HepG2 (cell line): ENCODE data around the gene PEPD. TPM values are rescaled to one million over a fixed set of nuclear protein-coding genes. Genes with fewer than 3 reads are reported as not detected.

ENCODE experiments used
- ETV5 ChIP-seq: IDR thresholded peaks from 2 replicates; pipeline ENCODE4 v1.6.1; 2018; ENCODE audit warnings: missing biosample characterization, missing genetic modification reagents, inconsistent platforms, borderline replicate concordance
- FOXP1 ChIP-seq, 2 experiments: fragments of 450-650 bp in 1 of 2; IDR thresholded peaks; 2 replicates each; pipeline ENCODE4 v1.6.1; 2017 to 2018; ENCODE audit warnings: antibody characterized with exemption in 1 of 2
- GATAD1 ChIP-seq: IDR thresholded peaks from 2 replicates; pipeline ENCODE4 v1.6.1; 2016; ENCODE audit warnings: missing genetic modification reagents, missing compliant biosample characterization
- GATAD2A ChIP-seq: IDR thresholded peaks from 2 replicates; pipeline ENCODE4 v1.6.1; 2016
- HNF4A ChIP-seq: sonication (generic); formaldehyde crosslinking; IDR thresholded peaks from 2 replicates; pipeline ENCODE4 v1.4.0; 2020; ENCODE audit warnings: missing genetic modification reagents
- KDM4B ChIP-seq: sonication (generic); formaldehyde crosslinking; IDR thresholded peaks from 2 replicates; pipeline ENCODE4 v1.4.0; 2020; ENCODE audit warnings: missing genetic modification reagents
- KDM5A ChIP-seq: fragments of 200-600 bp; sonication (generic); IDR thresholded peaks from 2 replicates; pipeline ENCODE4 v1.7.0; 2018; ENCODE audit warnings: antibody characterized with exemption, mild to moderate bottlenecking, low read length, borderline replicate concordance
- NFKBIZ ChIP-seq: IDR thresholded peaks from 2 replicates; pipeline ENCODE4 v1.6.1; 2018; ENCODE audit warnings: missing genetic modification reagents, missing compliant biosample characterization
- RARA ChIP-seq: IDR thresholded peaks from 2 replicates; pipeline ENCODE4 v1.6.1; 2016; ENCODE audit warnings: missing genetic modification reagents, missing compliant biosample characterization
- RCOR2 ChIP-seq: IDR thresholded peaks from 2 replicates; pipeline ENCODE4 v1.6.1; 2016; ENCODE audit warnings: missing biosample characterization, missing genetic modification reagents
- SP4 ChIP-seq: sonication (generic); formaldehyde crosslinking; IDR thresholded peaks from 2 replicates; pipeline ENCODE4 v1.8.1; 2023; ENCODE audit warnings: mild to moderate bottlenecking, missing genetic modification reagents
- TEAD3 ChIP-seq: optimal IDR thresholded peaks from 2 replicates; pipeline ENCODE3; 2016; ENCODE audit warnings: borderline replicate concordance
- THAP11 ChIP-seq: IDR thresholded peaks from 2 replicates; pipeline ENCODE4 v1.6.1; 2016; ENCODE audit warnings: missing biosample characterization, missing genetic modification reagents
- ZNF124 ChIP-seq: sonication (generic); formaldehyde crosslinking; IDR thresholded peaks from 2 replicates; pipeline ENCODE4 v1.4.0; 2020; ENCODE audit warnings: missing genetic modification reagents
- ZNF446 ChIP-seq: sonication (generic); formaldehyde crosslinking; IDR thresholded peaks from 2 replicates; pipeline ENCODE4 v1.5.0; 2020; ENCODE audit warnings: mild to moderate bottlenecking, missing genetic modification reagents
- polyA plus RNA-seq, 8 experiments: library from polyadenylated mRNA; depleted of rRNA in 3 of 8; stranded (reverse) in 7 of 8; unstranded in 1 of 8; fragments of >200 nt; fragmentation: Illumina TruSeq in 4 of 8; extraction: Trizol in 4 of 8; gene quantifications; 2 replicates each; pipeline versions ENCODE4 v1.2.1 to v1.2.3, GENCODE V29; 2011 to 2016; ENCODE audit warnings: low read depth in 4 of 8, missing spikeins in 1 of 8, mixed read lengths in 1 of 8; ENCODE audit not compliant: insufficient read depth in 1 of 8
- total RNA-seq, 5 experiments: library from RNA; depleted of rRNA; stranded (reverse); fragments of >200 nt; fragmentation: Illumina TruSeq; extraction: Trizol; gene quantifications; 2 replicates each; pipeline ENCODE4 v1.2.3, GENCODE V29; 2016; ENCODE audit warnings: low read depth in 1 of 5
- TF ChIP-seq, protein P1 (sequence below): sonication (generic); formaldehyde crosslinking; IDR thresholded peaks from 2 replicates; pipeline ENCODE4 v1.4.0; 2020; ENCODE audit warnings: missing genetic modification reagents
- TF ChIP-seq, protein P2 (sequence below): sonication (generic); formaldehyde crosslinking; IDR thresholded peaks from 2 replicates; pipeline ENCODE4 v1.8.0; 2022; ENCODE audit warnings: low read depth, missing genetic modification reagents
- TF ChIP-seq, protein P3 (sequence below): sonication (generic); formaldehyde crosslinking; IDR thresholded peaks from 2 replicates; pipeline ENCODE4 v1.4.0; 2020; ENCODE audit warnings: missing genetic modification reagents
- TF ChIP-seq, protein P4 (sequence below): IDR thresholded peaks from 2 replicates; pipeline ENCODE4 v1.6.1; 2016; ENCODE audit warnings: low read depth
- TF ChIP-seq, protein P5 (sequence below): sonication (generic); formaldehyde crosslinking; IDR thresholded peaks from 2 replicates; pipeline ENCODE4 v1.4.0; 2020; ENCODE audit warnings: missing genetic modification reagents, borderline replicate concordance

PEPD gene
- total and polyA plus RNA-seq, 2 of the 13 experiments (the other 11 are each of a cell fraction or from before 2014, with no cell fraction given) = 60.7 to 75.1 TPM

DNA sequence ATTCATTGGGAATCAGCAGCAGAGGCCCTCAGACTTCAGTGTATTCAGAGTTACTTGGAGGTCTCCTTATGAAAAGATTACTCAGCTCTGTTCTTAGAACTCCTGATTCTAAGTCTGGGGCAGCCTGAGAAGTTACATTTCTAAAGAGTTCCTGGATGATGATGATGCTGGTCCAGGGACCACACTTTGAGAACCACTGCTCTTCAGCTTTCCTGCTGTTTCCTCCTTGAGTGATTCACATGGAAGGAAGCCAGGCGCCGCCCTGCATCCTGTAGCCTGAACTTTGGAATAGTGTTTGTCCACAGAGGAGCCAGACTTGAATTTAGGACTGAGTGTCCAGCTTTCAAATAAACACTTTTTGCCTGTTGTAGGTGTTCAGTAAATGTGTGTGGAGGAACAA, 145.2 kb downstream of the PEPD start (continued):
- TF ChIP-seq, protein P1, sequence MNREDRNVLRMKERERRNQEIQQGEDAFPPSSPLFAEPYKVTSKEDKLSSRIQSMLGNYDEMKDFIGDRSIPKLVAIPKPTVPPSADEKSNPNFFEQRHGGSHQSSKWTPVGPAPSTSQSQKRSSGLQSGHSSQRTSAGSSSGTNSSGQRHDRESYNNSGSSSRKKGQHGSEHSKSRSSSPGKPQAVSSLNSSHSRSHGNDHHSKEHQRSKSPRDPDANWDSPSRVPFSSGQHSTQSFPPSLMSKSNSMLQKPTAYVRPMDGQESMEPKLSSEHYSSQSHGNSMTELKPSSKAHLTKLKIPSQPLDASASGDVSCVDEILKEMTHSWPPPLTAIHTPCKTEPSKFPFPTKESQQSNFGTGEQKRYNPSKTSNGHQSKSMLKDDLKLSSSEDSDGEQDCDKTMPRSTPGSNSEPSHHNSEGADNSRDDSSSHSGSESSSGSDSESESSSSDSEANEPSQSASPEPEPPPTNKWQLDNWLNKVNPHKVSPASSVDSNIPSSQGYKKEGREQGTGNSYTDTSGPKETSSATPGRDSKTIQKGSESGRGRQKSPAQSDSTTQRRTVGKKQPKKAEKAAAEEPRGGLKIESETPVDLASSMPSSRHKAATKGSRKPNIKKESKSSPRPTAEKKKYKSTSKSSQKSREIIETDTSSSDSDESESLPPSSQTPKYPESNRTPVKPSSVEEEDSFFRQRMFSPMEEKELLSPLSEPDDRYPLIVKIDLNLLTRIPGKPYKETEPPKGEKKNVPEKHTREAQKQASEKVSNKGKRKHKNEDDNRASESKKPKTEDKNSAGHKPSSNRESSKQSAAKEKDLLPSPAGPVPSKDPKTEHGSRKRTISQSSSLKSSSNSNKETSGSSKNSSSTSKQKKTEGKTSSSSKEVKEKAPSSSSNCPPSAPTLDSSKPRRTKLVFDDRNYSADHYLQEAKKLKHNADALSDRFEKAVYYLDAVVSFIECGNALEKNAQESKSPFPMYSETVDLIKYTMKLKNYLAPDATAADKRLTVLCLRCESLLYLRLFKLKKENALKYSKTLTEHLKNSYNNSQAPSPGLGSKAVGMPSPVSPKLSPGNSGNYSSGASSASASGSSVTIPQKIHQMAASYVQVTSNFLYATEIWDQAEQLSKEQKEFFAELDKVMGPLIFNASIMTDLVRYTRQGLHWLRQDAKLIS (CRISPR knock-in tag) = no peak
- TF ChIP-seq KDM4B = peak; percentile 24; the same call in 1 of the 2 replicates
- no peak for TF ChIP-seq SP4 (CRISPR knock-in tag)
- TF ChIP-seq NFKBIZ (CRISPR knock-in tag) = no peak
- TF ChIP-seq, protein P2, sequence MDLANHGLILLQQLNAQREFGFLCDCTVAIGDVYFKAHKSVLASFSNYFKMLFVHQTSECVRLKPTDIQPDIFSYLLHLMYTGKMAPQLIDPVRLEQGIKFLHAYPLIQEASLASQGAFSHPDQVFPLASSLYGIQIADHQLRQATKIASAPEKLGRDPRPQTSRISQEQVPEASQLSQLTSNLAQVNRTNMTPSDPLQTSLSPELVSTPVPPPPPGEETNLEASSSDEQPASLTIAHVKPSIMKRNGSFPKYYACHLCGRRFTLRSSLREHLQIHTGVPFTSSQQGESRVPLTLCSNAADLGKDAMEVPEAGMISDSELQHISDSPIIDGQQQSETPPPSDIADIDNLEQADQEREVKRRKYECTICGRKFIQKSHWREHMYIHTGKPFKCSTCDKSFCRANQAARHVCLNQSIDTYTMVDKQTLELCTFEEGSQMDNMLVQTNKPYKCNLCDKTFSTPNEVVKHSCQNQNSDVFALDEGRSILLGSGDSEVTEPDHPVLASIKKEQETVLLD (CRISPR knock-in tag) = no peak
- peak; percentile 66; the same call in 1 of the 2 replicates for TF ChIP-seq ETV5 (CRISPR knock-in tag)
- no peak for TF ChIP-seq FOXP1 (IDR thresholded peaks at IDR 0.05)
- peak; percentile 47 for TF ChIP-seq FOXP1 (CRISPR knock-in tag; IDR thresholded peaks at IDR 0.05)
- TF ChIP-seq THAP11 = 0 out of 2 replicates have a peak, but pooled peaks have one; percentile 22
- TF ChIP-seq RARA (CRISPR knock-in tag) = peak; percentile 7; the same call in 1 of the 2 replicates
- TF ChIP-seq ZNF446 (CRISPR knock-in tag) = no peak
- 0 out of 2 replicates have a peak, but pooled peaks have one; percentile 16 for TF ChIP-seq GATAD1
- TF ChIP-seq RCOR2 (CRISPR knock-in tag) = peak; percentile 46; the same call in 1 of the 2 replicates
- TF ChIP-seq TEAD3 (CRISPR knock-in tag) = peak; percentile 7
- peak; percentile 58; the same call in 1 of the 2 replicates for TF ChIP-seq HNF4A
- TF ChIP-seq KDM5A = no peak
- TF ChIP-seq GATAD2A (CRISPR knock-in tag) = peak; percentile 46; the same call in 1 of the 2 replicates
- TF ChIP-seq ZNF124 (CRISPR knock-in tag) = no peak
- TF ChIP-seq, protein P3, sequence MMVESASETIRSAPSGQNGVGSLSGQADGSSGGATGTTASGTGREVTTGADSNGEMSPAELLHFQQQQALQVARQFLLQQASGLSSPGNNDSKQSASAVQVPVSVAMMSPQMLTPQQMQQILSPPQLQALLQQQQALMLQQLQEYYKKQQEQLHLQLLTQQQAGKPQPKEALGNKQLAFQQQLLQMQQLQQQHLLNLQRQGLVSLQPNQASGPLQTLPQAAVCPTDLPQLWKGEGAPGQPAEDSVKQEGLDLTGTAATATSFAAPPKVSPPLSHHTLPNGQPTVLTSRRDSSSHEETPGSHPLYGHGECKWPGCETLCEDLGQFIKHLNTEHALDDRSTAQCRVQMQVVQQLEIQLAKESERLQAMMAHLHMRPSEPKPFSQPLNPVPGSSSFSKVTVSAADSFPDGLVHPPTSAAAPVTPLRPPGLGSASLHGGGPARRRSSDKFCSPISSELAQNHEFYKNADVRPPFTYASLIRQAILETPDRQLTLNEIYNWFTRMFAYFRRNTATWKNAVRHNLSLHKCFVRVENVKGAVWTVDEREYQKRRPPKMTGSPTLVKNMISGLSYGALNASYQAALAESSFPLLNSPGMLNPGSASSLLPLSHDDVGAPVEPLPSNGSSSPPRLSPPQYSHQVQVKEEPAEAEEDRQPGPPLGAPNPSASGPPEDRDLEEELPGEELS (CRISPR knock-in tag) = peak; percentile 50; the same call in 1 of the 2 replicates
- TF ChIP-seq, protein P4, sequence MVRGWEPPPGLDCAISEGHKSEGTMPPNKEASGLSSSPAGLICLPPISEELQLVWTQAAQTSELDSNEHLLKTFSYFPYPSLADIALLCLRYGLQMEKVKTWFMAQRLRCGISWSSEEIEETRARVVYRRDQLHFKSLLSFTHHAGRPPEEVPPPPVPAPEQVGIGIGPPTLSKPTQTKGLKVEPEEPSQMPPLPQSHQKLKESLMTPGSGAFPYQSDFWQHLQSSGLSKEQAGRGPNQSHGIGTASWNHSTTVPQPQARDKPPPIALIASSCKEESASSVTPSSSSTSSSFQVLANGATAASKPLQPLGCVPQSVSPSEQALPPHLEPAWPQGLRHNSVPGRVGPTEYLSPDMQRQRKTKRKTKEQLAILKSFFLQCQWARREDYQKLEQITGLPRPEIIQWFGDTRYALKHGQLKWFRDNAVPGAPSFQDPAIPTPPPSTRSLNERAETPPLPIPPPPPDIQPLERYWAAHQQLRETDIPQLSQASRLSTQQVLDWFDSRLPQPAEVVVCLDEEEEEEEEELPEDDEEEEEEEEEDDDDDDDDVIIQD (CRISPR knock-in tag) = peak; percentile 33; the same call in 1 of the 2 replicates
- TF ChIP-seq, protein P5, sequence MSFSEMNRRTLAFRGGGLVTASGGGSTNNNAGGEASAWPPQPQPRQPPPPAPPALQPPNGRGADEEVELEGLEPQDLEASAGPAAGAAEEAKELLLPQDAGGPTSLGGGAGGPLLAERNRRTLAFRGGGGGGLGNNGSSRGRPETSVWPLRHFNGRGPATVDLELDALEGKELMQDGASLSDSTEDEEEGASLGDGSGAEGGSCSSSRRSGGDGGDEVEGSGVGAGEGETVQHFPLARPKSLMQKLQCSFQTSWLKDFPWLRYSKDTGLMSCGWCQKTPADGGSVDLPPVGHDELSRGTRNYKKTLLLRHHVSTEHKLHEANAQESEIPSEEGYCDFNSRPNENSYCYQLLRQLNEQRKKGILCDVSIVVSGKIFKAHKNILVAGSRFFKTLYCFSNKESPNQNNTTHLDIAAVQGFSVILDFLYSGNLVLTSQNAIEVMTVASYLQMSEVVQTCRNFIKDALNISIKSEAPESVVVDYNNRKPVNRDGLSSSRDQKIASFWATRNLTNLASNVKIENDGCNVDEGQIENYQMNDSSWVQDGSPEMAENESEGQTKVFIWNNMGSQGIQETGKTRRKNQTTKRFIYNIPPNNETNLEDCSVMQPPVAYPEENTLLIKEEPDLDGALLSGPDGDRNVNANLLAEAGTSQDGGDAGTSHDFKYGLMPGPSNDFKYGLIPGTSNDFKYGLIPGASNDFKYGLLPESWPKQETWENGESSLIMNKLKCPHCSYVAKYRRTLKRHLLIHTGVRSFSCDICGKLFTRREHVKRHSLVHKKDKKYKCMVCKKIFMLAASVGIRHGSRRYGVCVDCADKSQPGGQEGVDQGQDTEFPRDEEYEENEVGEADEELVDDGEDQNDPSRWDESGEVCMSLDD = no peak
